Measurements from ENCODE around the gene OBP2B.

DNA sequence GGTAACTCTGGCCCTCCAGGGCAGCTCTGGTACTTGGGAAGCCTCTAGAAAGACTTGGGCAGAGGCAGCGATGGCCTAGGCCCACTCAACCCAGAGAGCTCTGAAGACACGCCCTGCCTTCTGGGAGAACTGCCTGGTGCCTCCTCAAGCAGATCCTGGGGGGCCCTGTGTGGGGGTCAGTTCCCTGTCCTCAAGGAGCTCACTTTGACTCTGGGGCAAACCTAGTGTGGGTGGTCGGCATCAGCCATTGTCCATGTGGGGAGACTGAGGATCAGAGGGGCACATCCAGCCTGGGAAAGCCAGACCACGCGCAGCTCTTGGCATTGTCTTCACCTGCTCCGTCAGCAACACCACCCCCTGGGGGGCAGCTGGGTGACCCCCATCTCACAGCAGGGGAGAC lies 37.9 kb upstream of the OBP2B start:
- no peak for TF ChIP-seq EZH2phosphoT487 (IDR thresholded peaks at IDR 0.05; ENCODE audit: insufficient read depth, low read depth)
- TF ChIP-seq EZH2 (IDR thresholded peaks at IDR 0.05; ENCODE audit: insufficient read depth, poor library complexity, severe bottlenecking), result no peak

Measured in GM23248 (cell line).